ENCODE data around the gene PCMTD2. TPM values are rescaled to one million over a fixed set of nuclear protein-coding genes. Genes with fewer than 3 reads are reported as not detected.

The PCMTD2 gene
- total RNA-seq, 1 experiment from 2014 or later = 57.1 TPM

GRCh38 chr20:64242797-64243475 is 12.6 kb upstream of the PCMTD2 start:
- no peaks in the 10 kb centered on the region for H3K9me3 ChIP-seq (ENCODE audit: low read depth, low read length, poor library complexity, severe bottlenecking)
- H3K27ac ChIP-seq (ENCODE audit: low read depth, low read length, poor library complexity, severe bottlenecking) = no peak overlapping the region
- H3K4me1 ChIP-seq (ENCODE audit: insufficient read depth, low read length, poor library complexity, severe bottlenecking) = no peaks in the 10 kb centered on the region
- CTCF ChIA-PET = no interaction called here
- H3K36me3 ChIP-seq (ENCODE audit: insufficient read depth, low read length, poor library complexity, severe bottlenecking) = no peaks in the 10 kb centered on the region
- no peaks in the 10 kb centered on the region for H3K27me3 ChIP-seq (replicated peaks; ENCODE audit: insufficient read depth, low read depth, low read length, poor library complexity)
- POLR2A ChIA-PET (ENCODE audit: low non-redundant PET) = no interaction called here
- no TSS peak for BruUV-seq (replicated peaks)
- H3K4me3 ChIP-seq (ENCODE audit: low read depth, low read length, poor library complexity, severe bottlenecking) = no peak overlapping the region
- intact Hi-C loops (cut with micrococcal nuclease; ENCODE audit: unreplicated experiment) = no loop called here
- TF ChIP-seq EZH2 (IDR thresholded peaks at IDR 0.05; ENCODE audit: borderline replicate concordance, low read depth, low read length, poor library complexity, severe bottlenecking) (no peak), CTCF (conservative IDR thresholded peaks at IDR 0.05; ENCODE audit: low read depth, low read length) (no peak)
- DNase-seq (ENCODE audit: low spot score) = no peak

- TF ChIP-seq EZH2 (IDR thresholded peaks at IDR 0.05; ENCODE audit: borderline replicate concordance, low read depth, low read length, poor library complexity, severe bottlenecking) = no peak
- TF ChIP-seq CTCF (conservative IDR thresholded peaks at IDR 0.05; ENCODE audit: low read depth, low read length) = no peak
- intact Hi-C loops (cut with micrococcal nuclease; ENCODE audit: unreplicated experiment) = no loop called here
- Histone ChIP-seq H3K27me3 (replicated peaks; ENCODE audit: insufficient read depth, low read depth, low read length, poor library complexity) (peaks cover 4% of the 10 kb centered on the region), H3K4me3 (ENCODE audit: low read depth, low read length, poor library complexity, severe bottlenecking) (no peak overlapping the region), H3K27ac (ENCODE audit: low read depth, low read length, poor library complexity, severe bottlenecking) (no peak overlapping the region), H3K9me3 (ENCODE audit: low read depth, low read length, poor library complexity, severe bottlenecking) (no peaks in the 10 kb centered on the region), H3K4me1 (ENCODE audit: insufficient read depth, low read length, poor library complexity, severe bottlenecking) (no peaks in the 10 kb centered on the region), H3K36me3 (ENCODE audit: insufficient read depth, low read length, poor library complexity, severe bottlenecking) (no peaks in the 10 kb centered on the region)
- ChIA-PET POLR2A (ENCODE audit: low non-redundant PET) (no interaction called here), CTCF (interaction anchor here (0.8 kb wide), 1 partner anchor 21 kb away, joined by 3 read pairs; no protein-coding TSS in a partner anchor)
- BruUV-seq (replicated peaks) = no TSS peak
- DNase-seq (ENCODE audit: low spot score) = no peak
Measured at GRCh38 chr20:64244281-64244805, 11.2 kb upstream of the PCMTD2 start.

GRCh38 chr20:64244870-64245603 is 10.5 kb upstream of the PCMTD2 start:
- TF ChIP-seq CTCF (conservative IDR thresholded peaks at IDR 0.05; ENCODE audit: low read depth, low read length) (no peak), EZH2 (IDR thresholded peaks at IDR 0.05; ENCODE audit: borderline replicate concordance, low read depth, low read length, poor library complexity, severe bottlenecking) (no peak)
- no TSS peak for BruUV-seq (replicated peaks)
- Histone ChIP-seq H3K27ac (ENCODE audit: low read depth, low read length, poor library complexity, severe bottlenecking) (no peak overlapping the region), H3K4me3 (ENCODE audit: low read depth, low read length, poor library complexity, severe bottlenecking) (no peak overlapping the region), H3K27me3 (replicated peaks; ENCODE audit: insufficient read depth, low read depth, low read length, poor library complexity) (peaks cover 10% of the 10 kb centered on the region), H3K36me3 (ENCODE audit: insufficient read depth, low read length, poor library complexity, severe bottlenecking) (no peaks in the 10 kb centered on the region), H3K4me1 (ENCODE audit: insufficient read depth, low read length, poor library complexity, severe bottlenecking) (no peaks in the 10 kb centered on the region), H3K9me3 (ENCODE audit: low read depth, low read length, poor library complexity, severe bottlenecking) (no peaks in the 10 kb centered on the region)
- CTCF ChIA-PET = no interaction called here
- POLR2A ChIA-PET (ENCODE audit: low non-redundant PET) = no interaction called here
- intact Hi-C loops (cut with micrococcal nuclease; ENCODE audit: unreplicated experiment) = no loop called here
- DNase-seq (ENCODE audit: low spot score) = no peak
